NCI-H2081 (cell line): ENCODE data around the gene PDGFA.

Experiments used
- DNase-seq, 2 experiments: peaks; one replicate each; lab custom pipeline; 2025; lab: John Stamatoyannopoulos, UW

The PDGFA gene

DNA sequence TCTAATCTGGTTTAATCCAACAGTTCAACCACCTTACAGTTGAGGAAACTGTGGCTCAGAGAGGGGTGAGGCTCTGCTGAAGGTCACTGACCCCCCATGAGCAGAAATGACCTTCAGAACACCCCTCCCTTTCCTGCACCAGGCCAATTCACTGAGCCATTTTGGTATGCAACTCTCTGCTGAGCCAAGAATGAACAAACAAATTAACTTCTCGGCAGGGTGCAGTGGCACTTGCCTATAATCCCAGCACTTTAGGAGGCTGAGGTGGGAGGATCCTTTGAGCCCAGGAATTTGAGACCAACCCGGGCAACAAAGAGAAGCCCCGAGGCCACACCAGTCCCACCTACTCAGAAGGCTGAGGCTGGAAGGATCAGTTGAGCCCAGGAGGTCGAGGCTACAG lies 29.8 kb downstream of the PDGFA start:
- no peak for DNase-seq

GRCh38 chr7:486216-486743 lies 33.4 kb downstream of the PDGFA start:
- no peak for DNase-seq

DNA sequence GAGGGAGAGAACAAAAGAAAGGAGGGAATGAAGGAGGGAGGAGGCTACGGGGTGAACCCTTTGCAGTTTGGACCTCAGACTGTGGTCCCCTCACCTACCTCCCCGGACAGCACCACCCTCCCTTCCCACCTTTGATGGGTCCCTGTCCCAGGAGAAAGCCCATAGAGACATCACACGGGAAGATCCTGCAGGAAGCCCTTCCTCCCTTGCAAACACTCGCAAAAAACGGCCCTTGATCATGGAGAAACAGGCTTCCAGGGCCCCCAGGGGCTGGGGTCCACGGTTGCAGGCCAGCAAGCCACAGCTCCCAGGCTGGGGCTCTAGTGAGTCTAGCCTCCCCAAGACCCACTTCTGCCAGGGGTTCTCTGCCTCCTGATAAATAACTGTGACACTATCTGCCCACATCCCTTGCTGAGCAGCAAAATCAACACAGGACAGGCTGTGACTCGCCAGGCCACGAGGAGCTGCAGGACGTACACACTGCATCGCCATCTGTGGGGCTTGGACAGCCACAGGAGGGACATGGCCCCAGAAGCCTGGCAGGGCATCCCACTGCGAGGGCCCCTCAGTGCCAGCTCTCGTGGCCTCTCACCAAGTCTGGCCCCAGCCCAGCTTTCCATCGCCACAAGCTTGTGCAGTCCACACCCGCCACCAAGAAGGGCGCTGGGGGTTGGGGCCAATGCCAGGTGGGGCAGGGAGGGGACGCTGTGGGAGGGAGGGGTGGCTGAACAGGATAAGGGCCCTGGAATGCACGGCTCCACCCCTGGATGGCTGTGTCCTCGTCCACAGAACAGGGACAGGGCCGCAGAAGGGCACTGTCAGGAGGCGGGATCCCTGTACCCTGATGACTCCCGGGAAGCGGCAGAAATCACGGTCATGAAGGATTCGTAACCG lies 34.2 kb downstream of the PDGFA start:
- DNase-seq, result no peak

- no peak for DNase-seq
These were observed 35.1 kb downstream of the PDGFA start for GRCh38 chr7:484356-485101.

DNA sequence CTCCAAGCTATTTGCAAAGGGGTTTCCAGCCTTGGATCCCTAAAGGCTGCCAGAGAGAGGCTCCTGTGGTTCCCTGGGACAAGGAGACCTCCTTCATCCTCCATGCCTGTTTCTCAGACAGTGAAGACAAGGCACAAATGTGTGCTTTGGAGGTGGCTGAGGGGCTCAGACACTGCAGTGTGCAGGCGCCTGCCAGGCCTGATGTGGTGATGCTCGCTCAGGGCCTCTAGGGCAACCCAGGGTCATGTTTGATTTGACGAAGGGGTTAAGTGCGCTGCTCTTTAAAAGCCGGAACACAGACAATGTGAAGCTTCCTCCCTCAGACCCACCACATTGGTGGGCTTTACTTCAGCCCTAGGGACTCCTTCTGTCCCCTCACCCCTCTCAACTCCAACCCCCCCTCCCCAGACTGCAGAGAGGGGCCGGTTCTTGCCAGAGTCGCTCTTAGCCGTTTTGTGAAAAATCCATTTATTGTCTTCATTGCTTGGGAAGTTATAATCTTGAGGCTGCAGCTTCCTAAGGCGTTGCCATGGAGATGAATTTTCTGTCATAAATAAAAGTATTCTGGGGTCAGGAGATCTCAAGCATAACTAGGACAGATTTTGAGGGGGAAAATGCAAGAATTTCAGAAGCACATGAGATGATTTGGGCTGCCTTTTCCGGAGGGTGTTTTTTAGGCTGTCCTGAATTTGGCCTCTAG lies 35.8 kb downstream of the PDGFA start:
- no peak for DNase-seq

DNA sequence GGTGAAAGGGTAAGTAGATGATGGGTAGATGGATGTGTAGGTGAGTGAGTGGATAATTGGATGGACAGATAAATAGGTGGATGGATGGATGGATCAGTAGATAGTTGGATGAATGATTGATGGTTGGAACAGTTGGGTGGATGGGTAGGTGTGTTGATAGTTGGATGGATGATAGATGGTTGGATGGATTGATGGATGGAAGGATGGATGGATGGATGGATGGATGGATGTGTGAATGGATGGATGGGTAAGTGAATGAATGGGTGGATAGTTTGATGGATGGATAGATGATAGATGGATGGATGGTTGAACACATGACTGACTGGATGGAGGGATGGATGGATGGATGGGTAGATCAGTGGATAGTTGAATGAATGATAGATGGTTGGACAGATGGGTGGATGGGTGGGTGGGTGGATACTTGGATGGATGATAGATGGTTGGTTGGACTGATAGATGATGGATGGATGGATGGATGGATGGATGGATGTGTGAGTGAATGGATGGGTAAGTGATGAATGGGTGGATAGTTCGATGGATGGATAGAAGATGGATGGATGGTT lies 37.0 kb downstream of the PDGFA start:
- DNase-seq, result no peak

GRCh38 chr7:481219-481930 lies 38.3 kb downstream of the PDGFA start:
- no peak for DNase-seq

DNA sequence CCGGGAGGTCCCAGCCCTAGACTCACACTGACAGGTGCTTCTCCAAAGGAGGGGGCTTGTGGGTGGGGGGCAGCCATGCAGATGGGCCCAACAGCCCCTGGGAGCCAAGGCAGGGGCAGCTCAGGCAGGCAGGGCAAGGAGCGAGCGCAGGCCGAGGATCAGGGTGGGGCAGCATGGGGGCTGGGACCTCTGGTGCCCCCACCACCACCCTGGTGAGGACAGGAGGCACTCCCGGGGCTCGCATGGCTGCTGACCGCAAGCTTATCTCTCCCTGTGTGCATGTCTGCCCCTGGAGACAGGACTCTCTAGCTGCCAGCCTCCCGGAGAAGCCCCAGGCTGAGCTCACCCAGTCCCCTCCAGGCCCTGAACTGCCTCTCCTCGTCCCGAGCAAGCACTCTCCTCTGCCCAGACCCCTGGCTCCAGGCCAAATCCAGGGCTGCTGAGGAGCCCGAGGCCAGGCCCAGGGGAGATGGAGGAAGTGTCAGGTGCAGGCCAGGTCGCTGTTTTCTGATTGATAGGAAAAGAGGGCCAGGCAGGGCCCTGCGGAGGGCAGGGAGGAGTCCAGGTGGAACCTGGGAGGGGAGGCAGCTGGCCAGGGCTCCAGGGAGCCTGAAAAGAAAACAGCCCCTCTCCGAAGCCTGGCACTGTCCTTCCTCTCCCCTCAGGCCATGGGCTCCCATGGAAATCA lies 39.0 kb downstream of the PDGFA start:
- no peak for DNase-seq

- no peak for DNase-seq
These were observed 39.6 kb downstream of the PDGFA start for GRCh38 chr7:479948-480499.

- DNase-seq, result no peak
These were observed 40.3 kb downstream of the PDGFA start for GRCh38 chr7:479115-479947.

DNA sequence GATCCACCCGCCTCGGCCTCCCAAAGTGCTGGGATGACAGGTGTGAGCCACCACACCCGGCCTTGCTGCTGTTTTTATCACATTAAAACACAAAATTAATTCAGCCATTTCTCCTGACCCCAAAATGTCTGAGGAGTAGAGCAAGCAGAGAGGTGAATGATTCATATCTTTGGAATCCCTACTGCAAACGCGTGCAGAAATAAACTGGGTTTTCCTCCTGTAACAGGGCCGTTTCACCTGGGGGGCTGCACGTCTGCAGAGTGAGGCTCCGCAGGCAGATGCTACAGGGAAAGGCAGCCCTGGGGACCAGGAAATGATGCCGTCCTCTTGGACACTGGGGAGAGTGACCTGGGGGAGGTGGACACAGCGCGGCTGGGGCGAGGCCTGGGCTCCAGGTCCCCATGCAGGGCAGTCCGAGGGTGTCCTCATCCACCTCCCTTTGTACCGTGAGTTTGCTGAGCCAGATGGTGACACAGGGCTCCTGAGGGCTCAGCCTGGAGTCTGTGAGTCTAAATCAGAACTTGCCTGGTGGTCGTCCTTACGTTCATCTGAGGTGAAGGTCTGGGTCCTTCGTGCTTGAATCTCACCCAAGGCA lies 41.9 kb downstream of the PDGFA start:
- DNase-seq, result no peak

GRCh38 chr7:476736-477360 lies 42.8 kb downstream of the PDGFA start:
- no peak for DNase-seq

GRCh38 chr7:475951-476441 lies 43.6 kb downstream of the PDGFA start:
- no peak for DNase-seq

DNA sequence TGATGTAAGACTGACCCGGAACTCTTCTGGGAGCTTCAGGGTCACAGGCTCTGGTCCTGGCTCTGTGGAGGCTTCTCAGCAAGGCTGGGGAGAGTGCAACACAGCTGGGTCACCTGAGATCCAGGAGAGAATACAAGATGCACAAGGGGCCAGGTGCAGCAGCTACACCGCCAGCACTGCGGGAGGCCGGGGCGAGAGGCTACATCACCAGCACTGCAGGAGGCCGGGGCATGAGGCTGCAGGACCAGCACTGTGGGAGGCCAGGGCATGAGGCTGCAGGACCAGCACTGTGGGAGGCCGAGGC lies 44.3 kb downstream of the PDGFA start:
- DNase-seq, result no peak

GRCh38 chr7:474605-475424 lies 44.8 kb downstream of the PDGFA start:
- no peak for DNase-seq

DNA sequence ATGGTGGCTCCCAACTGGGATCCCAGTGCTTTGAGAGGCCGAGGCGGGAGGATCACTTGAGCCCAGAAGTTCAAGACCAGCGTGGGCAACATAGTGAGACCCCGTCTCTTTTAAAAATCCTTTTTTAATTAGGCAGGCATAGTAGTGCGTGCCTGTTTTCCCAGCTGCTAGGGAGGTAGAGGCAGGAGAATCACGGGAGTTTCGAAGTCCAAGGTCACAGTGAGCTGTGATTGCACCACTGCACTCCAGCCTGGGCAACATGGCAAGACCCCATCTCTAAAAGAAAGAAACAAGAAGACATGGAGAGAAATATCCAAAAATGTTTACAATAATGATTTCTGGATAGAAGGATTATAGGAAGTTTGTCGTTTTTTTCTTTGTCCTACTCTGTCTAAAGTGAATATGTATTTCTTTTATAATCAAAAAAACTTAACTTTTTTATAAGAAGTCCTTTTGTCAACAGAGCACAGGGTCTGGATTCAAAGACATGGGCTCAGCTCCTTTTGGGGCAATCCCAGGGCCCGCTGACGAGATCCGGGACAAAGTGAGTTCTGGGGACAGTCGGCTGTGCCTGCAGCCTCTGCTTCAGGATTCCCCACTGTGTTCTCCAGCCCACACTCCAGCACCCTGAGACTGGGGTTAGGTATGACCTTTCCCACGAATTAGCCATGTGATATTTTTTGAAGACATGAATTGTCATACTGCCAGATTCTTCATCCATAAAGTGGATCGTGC lies 45.6 kb downstream of the PDGFA start:
- no peak for DNase-seq

DNA sequence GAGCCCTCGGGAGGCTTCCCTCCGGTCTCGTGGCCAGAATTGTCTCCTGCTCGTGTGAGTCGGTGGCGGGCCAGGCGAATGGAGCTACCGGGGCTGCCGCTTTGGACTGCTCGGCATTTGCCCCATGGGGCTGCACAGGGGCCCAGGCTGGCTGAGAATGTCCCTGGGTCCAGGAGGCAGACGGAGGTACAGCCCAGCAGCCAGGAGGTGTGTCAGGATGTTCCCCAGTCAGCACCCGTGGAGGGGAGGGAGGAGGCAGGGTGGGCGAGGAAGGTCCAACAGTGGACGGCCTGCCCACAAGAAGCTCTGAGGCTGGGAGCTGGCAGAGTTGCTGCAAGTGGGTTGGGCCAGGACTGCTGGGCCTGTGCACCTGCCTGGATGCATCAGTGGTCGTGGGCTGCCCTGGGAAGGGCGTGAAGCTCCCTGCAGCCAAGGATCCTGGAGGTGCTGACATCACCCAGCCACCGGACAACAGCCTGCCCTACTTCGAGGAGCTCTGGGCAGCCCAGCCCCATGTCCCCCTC lies 46.4 kb downstream of the PDGFA start:
- DNase-seq, result no peak
